ENCODE data around the gene COL1A2.

DNA sequence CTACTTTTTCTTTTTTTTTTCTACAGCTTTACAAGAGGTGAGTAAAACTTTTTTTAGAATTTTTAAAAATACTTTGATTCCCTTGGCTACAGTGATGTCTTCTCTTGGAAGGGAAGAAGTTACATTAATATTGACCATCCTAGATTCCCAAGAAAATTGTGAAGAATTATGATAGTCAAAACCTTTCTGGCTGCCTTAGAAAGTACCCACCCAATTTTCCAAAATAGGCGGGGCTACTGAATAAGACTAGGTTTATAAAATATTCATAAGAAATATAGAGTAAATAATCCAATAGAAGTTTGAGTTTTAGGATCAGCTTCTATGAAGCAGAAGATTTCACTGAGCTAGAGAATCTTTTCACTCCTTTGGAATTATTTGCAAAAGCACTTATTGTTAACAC is 3.0 kb downstream of the COL1A2 start:
- TF ChIP-seq EZH2 (IDR thresholded peaks at IDR 0.05): no peak
- TF ChIP-seq, protein P1, sequence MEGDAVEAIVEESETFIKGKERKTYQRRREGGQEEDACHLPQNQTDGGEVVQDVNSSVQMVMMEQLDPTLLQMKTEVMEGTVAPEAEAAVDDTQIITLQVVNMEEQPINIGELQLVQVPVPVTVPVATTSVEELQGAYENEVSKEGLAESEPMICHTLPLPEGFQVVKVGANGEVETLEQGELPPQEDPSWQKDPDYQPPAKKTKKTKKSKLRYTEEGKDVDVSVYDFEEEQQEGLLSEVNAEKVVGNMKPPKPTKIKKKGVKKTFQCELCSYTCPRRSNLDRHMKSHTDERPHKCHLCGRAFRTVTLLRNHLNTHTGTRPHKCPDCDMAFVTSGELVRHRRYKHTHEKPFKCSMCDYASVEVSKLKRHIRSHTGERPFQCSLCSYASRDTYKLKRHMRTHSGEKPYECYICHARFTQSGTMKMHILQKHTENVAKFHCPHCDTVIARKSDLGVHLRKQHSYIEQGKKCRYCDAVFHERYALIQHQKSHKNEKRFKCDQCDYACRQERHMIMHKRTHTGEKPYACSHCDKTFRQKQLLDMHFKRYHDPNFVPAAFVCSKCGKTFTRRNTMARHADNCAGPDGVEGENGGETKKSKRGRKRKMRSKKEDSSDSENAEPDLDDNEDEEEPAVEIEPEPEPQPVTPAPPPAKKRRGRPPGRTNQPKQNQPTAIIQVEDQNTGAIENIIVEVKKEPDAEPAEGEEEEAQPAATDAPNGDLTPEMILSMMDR (IDR thresholded peaks at IDR 0.05): no peak
- TF ChIP-seq EZH2phosphoT487 (IDR thresholded peaks at IDR 0.05): no peak
